ENCODE measurements around the gene NFIC. TPM values are rescaled to one million over a fixed set of nuclear protein-coding genes. Genes with fewer than 3 reads are reported as not detected.

The NFIC gene
- total and polyA plus RNA-seq, 2 donors from 2014 or later, result 20.3 to 173 TPM

DNA sequence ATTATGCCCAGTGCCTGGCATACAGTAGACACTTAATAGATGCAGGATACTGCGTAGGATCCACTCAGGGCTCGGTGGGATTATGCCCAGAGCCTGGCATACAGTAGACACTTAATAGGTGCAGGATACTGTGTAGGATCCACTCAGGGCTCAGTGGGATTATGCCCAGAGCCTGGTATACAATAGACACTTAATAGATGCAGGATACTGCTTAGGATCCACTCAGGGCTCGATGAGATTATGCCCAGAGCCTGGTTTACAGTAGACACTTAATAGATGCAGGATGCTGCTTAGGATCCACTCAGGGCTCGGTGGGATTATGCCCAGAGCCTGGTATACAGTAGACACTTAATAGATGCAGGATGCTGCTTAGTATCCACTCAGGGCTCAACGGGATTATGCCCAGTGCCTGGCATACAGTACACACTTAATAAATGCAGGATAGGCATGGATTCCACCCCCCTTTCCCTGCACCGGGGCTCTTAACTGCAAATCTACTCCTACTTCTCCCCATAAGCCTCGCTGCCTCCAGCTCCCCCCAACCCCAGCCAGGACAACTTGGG, 89.1 kb downstream of the NFIC start:
- Histone ChIP-seq H3K9me3 (ENCODE audit: control insufficient read depth in 2 of 3, insufficient read depth in 1 of 3, low read length in 3 of 3) (no peaks in the 10 kb centered on the region), H3K4me1 (ENCODE audit: control insufficient read depth in 2 of 3, insufficient read depth in 2 of 3, low read depth in 1 of 3, low read length in 3 of 3) (peaks cover 0 to 35% (median 18%) of the 10 kb centered on the region in 3 donors), H3K27ac (ENCODE audit: low read depth in 2 of 2, low read length in 2 of 2) (peak overlapping the region in 1 of 2 donors; percentile 11), H3K27me3 (ENCODE audit: control insufficient read depth, insufficient read depth, low read length) (no peaks in the 10 kb centered on the region), H3K4me3 (ENCODE audit: low read length in 3 of 3) (no peak overlapping the region), H3K9ac (ENCODE audit: low read length in 3 of 3) (no peak overlapping the region), H3K36me3 (ENCODE audit: control insufficient read depth in 2 of 3, insufficient read depth in 3 of 3, low read length in 3 of 3) (peaks cover 2 to 25% (median 17%) of the 10 kb centered on the region in 3 donors)
- FAIRE-seq (no peak), DNase-seq (no peak)
- intact Hi-C loops (cut with DNase I), result no loop called here
- TF ChIP-seq, protein P1, sequence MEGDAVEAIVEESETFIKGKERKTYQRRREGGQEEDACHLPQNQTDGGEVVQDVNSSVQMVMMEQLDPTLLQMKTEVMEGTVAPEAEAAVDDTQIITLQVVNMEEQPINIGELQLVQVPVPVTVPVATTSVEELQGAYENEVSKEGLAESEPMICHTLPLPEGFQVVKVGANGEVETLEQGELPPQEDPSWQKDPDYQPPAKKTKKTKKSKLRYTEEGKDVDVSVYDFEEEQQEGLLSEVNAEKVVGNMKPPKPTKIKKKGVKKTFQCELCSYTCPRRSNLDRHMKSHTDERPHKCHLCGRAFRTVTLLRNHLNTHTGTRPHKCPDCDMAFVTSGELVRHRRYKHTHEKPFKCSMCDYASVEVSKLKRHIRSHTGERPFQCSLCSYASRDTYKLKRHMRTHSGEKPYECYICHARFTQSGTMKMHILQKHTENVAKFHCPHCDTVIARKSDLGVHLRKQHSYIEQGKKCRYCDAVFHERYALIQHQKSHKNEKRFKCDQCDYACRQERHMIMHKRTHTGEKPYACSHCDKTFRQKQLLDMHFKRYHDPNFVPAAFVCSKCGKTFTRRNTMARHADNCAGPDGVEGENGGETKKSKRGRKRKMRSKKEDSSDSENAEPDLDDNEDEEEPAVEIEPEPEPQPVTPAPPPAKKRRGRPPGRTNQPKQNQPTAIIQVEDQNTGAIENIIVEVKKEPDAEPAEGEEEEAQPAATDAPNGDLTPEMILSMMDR (IDR thresholded peaks at IDR 0.05; ENCODE audit: borderline replicate concordance, extremely low read depth, insufficient read depth), result no peak

DNA sequence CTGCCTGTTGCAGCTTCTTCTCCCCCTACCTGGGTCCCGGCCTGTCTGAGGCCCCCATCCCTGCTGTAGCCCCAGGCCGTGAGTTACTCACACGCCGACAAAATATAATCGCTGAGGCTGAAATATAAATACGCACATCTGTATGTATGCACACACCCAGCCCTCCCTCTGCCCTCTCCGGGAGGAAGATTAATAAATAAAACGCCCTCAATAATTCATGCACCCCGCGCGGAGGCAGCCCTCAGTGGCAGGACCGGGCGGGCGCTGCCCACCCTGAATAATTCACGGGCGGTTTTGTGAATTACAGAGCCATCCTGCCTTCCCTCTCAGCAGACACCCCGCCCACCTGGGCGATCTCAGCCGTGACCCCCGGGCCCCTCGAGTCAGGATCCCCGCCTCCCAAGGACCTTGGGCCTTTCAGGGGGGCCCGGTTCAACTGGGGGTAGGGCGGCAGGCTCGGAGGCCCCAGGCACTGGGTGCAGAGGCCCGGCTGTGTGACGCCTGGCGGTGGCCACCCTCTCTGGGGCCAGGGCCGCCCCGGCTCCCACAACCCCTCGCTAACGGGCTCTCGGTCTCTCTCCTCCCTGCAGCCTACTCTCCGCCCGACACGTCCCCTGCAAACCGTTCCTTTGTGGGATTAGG, 89.7 kb downstream of the NFIC start:
- H3K27me3 ChIP-seq (ENCODE audit: control insufficient read depth, insufficient read depth, low read length), result no peaks in the 10 kb centered on the region
- DNase-seq, result no peak
- peak overlapping the region in 1 of 2 donors; percentile 11 for H3K27ac ChIP-seq (ENCODE audit: low read depth in 2 of 2, low read length in 2 of 2)
- no peaks in the 10 kb centered on the region for H3K9me3 ChIP-seq (ENCODE audit: control insufficient read depth in 2 of 3, insufficient read depth in 1 of 3, low read length in 3 of 3)
- TF ChIP-seq, protein P1 (IDR thresholded peaks at IDR 0.05; ENCODE audit: borderline replicate concordance, extremely low read depth, insufficient read depth), result no peak
- no peak for FAIRE-seq
- peaks cover 2 to 25% (median 17%) of the 10 kb centered on the region in 3 donors for H3K36me3 ChIP-seq (ENCODE audit: control insufficient read depth in 2 of 3, insufficient read depth in 3 of 3, low read length in 3 of 3)
- intact Hi-C loops (cut with DNase I), result no loop called here
- no peak overlapping the region for H3K4me3 ChIP-seq (ENCODE audit: low read length in 3 of 3)
- H3K9ac ChIP-seq (ENCODE audit: low read length in 3 of 3), result no peak overlapping the region
- peaks cover 0 to 34% (median 18%) of the 10 kb centered on the region in 3 donors for H3K4me1 ChIP-seq (ENCODE audit: control insufficient read depth in 2 of 3, insufficient read depth in 2 of 3, low read depth in 1 of 3, low read length in 3 of 3)

- DNase-seq, result no peak
- no peak for FAIRE-seq
- intact Hi-C loops (cut with DNase I), result no loop called here
- H3K27me3 ChIP-seq (ENCODE audit: control insufficient read depth, insufficient read depth, low read length), result no peaks in the 10 kb centered on the region
- no peaks in the 10 kb centered on the region for H3K9me3 ChIP-seq (ENCODE audit: control insufficient read depth in 2 of 3, insufficient read depth in 1 of 3, low read length in 3 of 3)
- H3K4me3 ChIP-seq (ENCODE audit: low read length in 3 of 3), result no peak overlapping the region
- no peak overlapping the region for H3K9ac ChIP-seq (ENCODE audit: low read length in 3 of 3)
- H3K4me1 ChIP-seq (ENCODE audit: control insufficient read depth in 2 of 3, insufficient read depth in 2 of 3, low read depth in 1 of 3, low read length in 3 of 3), result peaks cover 0 to 33% (median 18%) of the 10 kb centered on the region in 3 donors
- peaks cover 2 to 25% (median 17%) of the 10 kb centered on the region in 3 donors for H3K36me3 ChIP-seq (ENCODE audit: control insufficient read depth in 2 of 3, insufficient read depth in 3 of 3, low read length in 3 of 3)
- peak overlapping the region; percentile 94 to 98 for H3K27ac ChIP-seq (ENCODE audit: low read depth in 2 of 2, low read length in 2 of 2)
- TF ChIP-seq, protein P1 (IDR thresholded peaks at IDR 0.05; ENCODE audit: borderline replicate concordance, extremely low read depth, insufficient read depth), result no peak
These were observed 90.6 kb downstream of the NFIC start for GRCh38 chr19:3456925-3457527.

Measured in kidney (tissue), 14 donors.